HepG2 (cell line): ENCODE data around the gene SAPCD1. TPM values are rescaled to one million over a fixed set of nuclear protein-coding genes. Genes with fewer than 3 reads are reported as not detected.

ENCODE experiments used
- E2F2 ChIP-seq: sonication (generic); formaldehyde crosslinking; IDR thresholded peaks from 2 replicates; pipeline ENCODE4 v1.4.0; 2020; ENCODE audit warnings: missing genetic modification reagents, borderline replicate concordance
- FOXK1 ChIP-seq: sonication (generic); formaldehyde crosslinking; IDR thresholded peaks from 2 replicates; pipeline ENCODE4 v1.4.0; 2020; ENCODE audit warnings: low read depth, missing genetic modification reagents, borderline replicate concordance
- HIC2 ChIP-seq: sonication (generic); formaldehyde crosslinking; IDR thresholded peaks from 2 replicates; pipeline ENCODE4 v1.9.0; 2022; ENCODE audit warnings: low read depth, missing genetic modification reagents
- IKZF5 ChIP-seq: IDR thresholded peaks from 2 replicates; pipeline ENCODE4 v1.6.1; 2018; ENCODE audit warnings: missing genetic modification reagents, mild to moderate bottlenecking, missing compliant biosample characterization
- KLF15 ChIP-seq: sonication (generic); formaldehyde crosslinking; IDR thresholded peaks from 2 replicates; pipeline ENCODE4 v1.8.1; 2023; ENCODE audit warnings: borderline replicate concordance, mild to moderate bottlenecking, inconsistent platforms, missing genetic modification reagents, mixed read lengths
- MED13 ChIP-seq: sonication (generic); formaldehyde crosslinking; IDR thresholded peaks from 2 replicates; pipeline ENCODE4 v1.5.0; 2020; ENCODE audit warnings: missing genetic modification reagents
- MEIS2 ChIP-seq: sonication (generic); formaldehyde crosslinking; IDR thresholded peaks from 2 replicates; pipeline ENCODE4 v1.9.0; 2021; ENCODE audit warnings: mild to moderate bottlenecking, missing genetic modification reagents
- SKI ChIP-seq: fragments of 450-650 bp; IDR thresholded peaks from one replicate; pipeline ENCODE4 v1.6.1; 2018; ENCODE audit warnings: mild to moderate bottlenecking; ENCODE audit not compliant: partially characterized antibody
- SOX13 ChIP-seq, 3 experiments: fragments of 450-650 bp in 1 of 3; sonication (generic) in 1 of 3; formaldehyde crosslinking in 1 of 3; IDR thresholded peaks in 2 of 3; conservative IDR thresholded peaks in 1 of 3; 2 replicates each; pipeline versions ENCODE4 v1.5.0 to v1.6.1; 2016 to 2020; ENCODE audit warnings: antibody characterized with exemption in 1 of 3, mild to moderate bottlenecking in 1 of 3, missing compliant biosample characterization in 1 of 3, missing genetic modification reagents in 1 of 3, moderate library complexity in 1 of 3
- STAG1 ChIP-seq: sonication (generic); formaldehyde crosslinking; IDR thresholded peaks from 2 replicates; pipeline ENCODE4 v1.4.0; 2020; ENCODE audit warnings: missing genetic modification reagents
- TEF ChIP-seq: sonication (generic); formaldehyde crosslinking; IDR thresholded peaks from 2 replicates; pipeline ENCODE4 v1.5.0; 2020; ENCODE audit warnings: missing genetic modification reagents
- ZFP62 ChIP-seq: sonication (generic); formaldehyde crosslinking; IDR thresholded peaks from 2 replicates; pipeline ENCODE4 v1.4.0; 2020; ENCODE audit warnings: missing genetic modification reagents
- ZFP91 ChIP-seq: sonication (generic); formaldehyde crosslinking; IDR thresholded peaks from 2 replicates; pipeline ENCODE4 v1.9.0; 2022; ENCODE audit warnings: missing genetic modification reagents, mild to moderate bottlenecking, borderline replicate concordance
- ZNF124 ChIP-seq: sonication (generic); formaldehyde crosslinking; IDR thresholded peaks from 2 replicates; pipeline ENCODE4 v1.4.0; 2020; ENCODE audit warnings: missing genetic modification reagents
- ZNF274 ChIP-seq: sonication (generic); formaldehyde crosslinking; IDR thresholded peaks from 2 replicates; pipeline ENCODE4 v1.5.1; 2020; ENCODE audit warnings: mild to moderate bottlenecking, missing genetic modification reagents
- ZNF350 ChIP-seq: sonication (generic); formaldehyde crosslinking; IDR thresholded peaks from 2 replicates; pipeline ENCODE4 v1.4.0; 2020; ENCODE audit warnings: mild to moderate bottlenecking, low read depth, missing genetic modification reagents, borderline replicate concordance
- ZNF367 ChIP-seq: sonication (generic); formaldehyde crosslinking; IDR thresholded peaks from 2 replicates; pipeline ENCODE4 v1.4.0; 2020; ENCODE audit warnings: missing genetic modification reagents, borderline replicate concordance
- ZNF543 ChIP-seq: sonication (generic); formaldehyde crosslinking; IDR thresholded peaks from 2 replicates; pipeline ENCODE4 v1.4.0; 2020; ENCODE audit warnings: mild to moderate bottlenecking, missing genetic modification reagents
- ZNF713 ChIP-seq: sonication (generic); formaldehyde crosslinking; IDR thresholded peaks from 2 replicates; pipeline ENCODE4 v1.4.0; 2020; ENCODE audit warnings: mild to moderate bottlenecking, missing genetic modification reagents
- ZSCAN21 ChIP-seq: sonication (generic); formaldehyde crosslinking; IDR thresholded peaks from 2 replicates; pipeline ENCODE4 v1.8.0; 2022; ENCODE audit warnings: mild to moderate bottlenecking, missing genetic modification reagents, moderate library complexity, borderline replicate concordance
- polyA plus RNA-seq, 8 experiments: library from polyadenylated mRNA; depleted of rRNA in 3 of 8; stranded (reverse) in 7 of 8; unstranded in 1 of 8; fragments of >200 nt; fragmentation: Illumina TruSeq in 4 of 8; extraction: Trizol in 4 of 8; gene quantifications; 2 replicates each; pipeline versions ENCODE4 v1.2.1 to v1.2.3, GENCODE V29; 2011 to 2016; ENCODE audit warnings: low read depth in 4 of 8, missing spikeins in 1 of 8, mixed read lengths in 1 of 8; ENCODE audit not compliant: insufficient read depth in 1 of 8
- total RNA-seq, 5 experiments: library from RNA; depleted of rRNA; stranded (reverse); fragments of >200 nt; fragmentation: Illumina TruSeq; extraction: Trizol; gene quantifications; 2 replicates each; pipeline ENCODE4 v1.2.3, GENCODE V29; 2016; ENCODE audit warnings: low read depth in 1 of 5

The SAPCD1 gene
- total and polyA plus RNA-seq, 2 of the 13 experiments (the other 11 are each of a cell fraction or from before 2014, with no cell fraction given) = 2.5 to 3.9 TPM

GRCh38 chr6:31729515-31729978, 32.9 kb upstream of the SAPCD1 start (continued):
- TF ChIP-seq TEF (no peak), HIC2 (CRISPR knock-in tag) (no peak), ZNF124 (no peak; the same call in 1 of the 2 replicates), SKI (no peak), STAG1 (peak; percentile 94), SOX13 (IDR thresholded peaks at IDR 0.05) (peak; percentile 16; the same call in 1 of the 2 replicates), SOX13 (CRISPR knock-in tag; conservative IDR thresholded peaks at IDR 0.05 in 1 of 2, IDR thresholded peaks at IDR 0.05 in 1 of 2) (peak in 1 of 2 experiments; percentile 20; a peak in 2 of 4 replicates), E2F2 (CRISPR knock-in tag) (no peak), ZNF350 (CRISPR knock-in tag) (peak; percentile 61; the same call in 1 of the 2 replicates), ZFP91 (peak; percentile 87), ZNF274 (CRISPR knock-in tag) (no peak; the same call in 1 of the 2 replicates), ZFP62 (CRISPR knock-in tag) (no peak), IKZF5 (CRISPR knock-in tag) (peak; percentile 55), FOXK1 (no peak), ZNF713 (no peak), MEIS2 (CRISPR knock-in tag) (peak; percentile 35), ZSCAN21 (CRISPR knock-in tag) (0 out of 2 replicates have a peak, but pooled peaks have one; percentile 33), KLF15 (CRISPR knock-in tag) (no peak), ZNF543 (CRISPR knock-in tag) (peak; percentile 58; the same call in 1 of the 2 replicates), MED13 (CRISPR knock-in tag) (0 out of 2 replicates have a peak, but pooled peaks have one; percentile 34), ZNF367 (CRISPR knock-in tag) (no peak; the same call in 1 of the 2 replicates)
